PC-3 (cell line): ENCODE results near the gene SARM1. TPM values are rescaled to one million over a fixed set of nuclear protein-coding genes. Genes with fewer than 3 reads are reported as not detected.

ENCODE experiments used
- ATAC-seq: fragments of 200-7000 bp; cut with Tn5 transposase; 2 replicates; pipeline ENCODE4 v1.9.1; 2020; ENCODE audit warnings: mild to moderate bottlenecking, moderate library complexity
- BruUV-seq: library from RNA; stranded (reverse); fragments of 400-500 nt; replicated peaks from 2 replicates; lab custom pipeline; 2021; lab: Mats Ljungman, UMichigan
- CTCF ChIA-PET: fragments of 300-600 bp; sonication (Branson Sonifier 250); formaldehyde crosslinking; loops from one replicate; lab custom pipeline; 2022; ENCODE audit warnings: antibody characterized with exemption; lab: Charles Lee
- POLR2A ChIA-PET: fragments of 300-600 bp; sonication (Branson Sonifier 250); formaldehyde crosslinking; loops from one replicate; lab custom pipeline; 2022; ENCODE audit warnings: antibody characterized with exemption; ENCODE audit not compliant: unreplicated experiment; lab: Charles Lee
- DNase-seq: peaks from one replicate; pipeline ENCODE4 v3.0.0-alpha.2; 2015
- H2AFZ ChIP-seq: fragments of 300-600 bp; sonication (generic); 2 replicates; pipeline ENCODE4 v1.6.0; 2016; ENCODE audit warnings: antibody characterized with exemption, low read length
- H3F3A ChIP-seq: fragments of 300-600 bp; sonication (generic); one replicate; pipeline ENCODE4 v1.6.0; 2017; ENCODE audit warnings: antibody characterized with exemption, low read length, control low read depth, mild to moderate bottlenecking; ENCODE audit not compliant: unreplicated experiment
- H3K27ac ChIP-seq: fragments of 300-600 bp; sonication (generic); 2 replicates; pipeline ENCODE4 v1.5.1; 2016; ENCODE audit warnings: mild to moderate bottlenecking, low read length
- H3K27me3 ChIP-seq: fragments of 300-600 bp; sonication (generic); 2 replicates; pipeline ENCODE4 v1.6.1; 2016; ENCODE audit warnings: low read length, mixed read lengths
- H3K36me3 ChIP-seq: fragments of 300-600 bp; sonication (generic); 2 replicates; pipeline ENCODE4 v1.6.1; 2016; ENCODE audit warnings: low read depth, mixed run types, low read length, mixed read lengths
- H3K4me1 ChIP-seq: fragments of 300-600 bp; sonication (generic); 2 replicates; pipeline ENCODE4 v1.5.1; 2016; ENCODE audit warnings: low read length; ENCODE audit not compliant: insufficient read depth
- H3K4me2 ChIP-seq: fragments of 300-600 bp; sonication (generic); 2 replicates; pipeline ENCODE4 v1.6.0; 2016; ENCODE audit warnings: low read length
- H3K4me3 ChIP-seq: fragments of 300-600 bp; sonication (generic); 2 replicates; pipeline ENCODE4 v1.5.1; 2016; ENCODE audit warnings: mild to moderate bottlenecking, low read length, mixed read lengths
- H3K79me2 ChIP-seq: fragments of 300-600 bp; sonication (generic); 2 replicates; pipeline ENCODE4 v1.6.1; 2017; ENCODE audit warnings: low read length, mixed read lengths
- H3K9ac ChIP-seq: fragments of 300-600 bp; sonication (generic); 2 replicates; pipeline ENCODE4 v1.6.0; 2016; ENCODE audit warnings: mild to moderate bottlenecking, low read length
- H3K9me2 ChIP-seq: fragments of 300-600 bp; sonication (generic); replicated peaks from 2 replicates; pipeline ENCODE4 v1.6.1; 2016; ENCODE audit warnings: mixed run types, low read length, mixed read lengths
- H3K9me3 ChIP-seq: fragments of 300-600 bp; sonication (generic); 2 replicates; pipeline ENCODE4 v1.6.1; 2016; ENCODE audit warnings: low read length, mixed read lengths
- H4K20me1 ChIP-seq: fragments of 300-600 bp; sonication (generic); 2 replicates; pipeline ENCODE4 v1.6.1; 2016; ENCODE audit warnings: low read length, mixed read lengths
- EZH2 ChIP-seq: fragments of 300-600 bp; sonication (generic); IDR thresholded peaks from one replicate; pipeline ENCODE4 v1.6.1; 2017; ENCODE audit warnings: antibody characterized with exemption, mild to moderate bottlenecking, low read length; ENCODE audit not compliant: unreplicated experiment
- EZH2phosphoT487 ChIP-seq: fragments of 300-600 bp; sonication (generic); IDR thresholded peaks from 2 replicates; pipeline ENCODE4 v1.6.1; 2018; ENCODE audit warnings: mild to moderate bottlenecking, antibody characterized with exemption, low read length, borderline replicate concordance
- intact Hi-C: fragments of 100-400 bp; cut with micrococcal nuclease; formaldehyde crosslinking; loops from 2 replicates; pipeline ENCODE4 v1.9.0; 2023
- total RNA-seq: library from RNA; depleted of rRNA; stranded (reverse); fragments of >200 nt; gene quantifications from 2 replicates; pipeline ENCODE4 v1.2.3, GENCODE V29; 2014
- TF ChIP-seq, protein P1 (sequence below): fragments of 300-600 bp; sonication (generic); conservative IDR thresholded peaks from 2 replicates; pipeline ENCODE4 v1.5.1; 2017; ENCODE audit warnings: antibody characterized with exemption, low read depth, mild to moderate bottlenecking, low read length

The SARM1 gene
- total RNA-seq, 1 experiment from 2014 or later: 6.7 TPM

DNA sequence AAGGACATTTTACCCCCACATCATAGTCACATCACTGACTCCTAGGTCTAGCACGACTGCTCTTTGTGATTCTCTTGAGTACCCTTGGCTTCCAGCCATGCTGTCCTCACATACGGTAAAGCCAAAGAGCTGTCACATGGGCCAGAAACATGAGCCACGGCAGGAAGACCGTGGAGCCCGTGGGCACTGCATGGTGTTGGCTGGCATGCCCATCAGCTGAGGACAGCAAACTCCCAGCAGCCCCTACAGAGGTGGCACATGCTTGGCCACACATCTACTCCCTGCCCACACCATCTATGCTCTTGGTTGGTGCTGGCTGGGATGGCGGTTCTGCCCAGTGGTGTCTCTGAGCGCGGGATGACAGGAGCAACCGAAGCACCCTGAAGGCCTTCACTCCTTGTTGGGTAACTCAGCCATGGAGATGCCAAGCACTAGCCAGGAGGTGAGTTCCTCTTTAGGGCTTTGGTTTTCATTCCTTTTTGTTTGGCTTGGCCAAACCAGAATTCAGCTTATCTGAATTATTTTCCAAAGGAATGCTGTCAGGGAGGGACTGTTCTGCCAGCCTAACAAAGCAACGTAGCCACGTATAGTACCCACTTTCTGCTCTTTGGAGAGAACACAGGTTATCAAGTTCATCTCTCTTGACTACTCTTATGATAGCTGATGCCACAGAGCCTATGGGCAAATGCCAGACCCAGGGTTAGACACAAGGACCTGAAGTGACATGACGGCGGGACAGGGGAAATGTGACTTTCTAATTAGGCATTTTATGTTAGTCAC is 25.9 kb upstream of the SARM1 start:
- intact Hi-C loops: no loop called here
- H3K27ac ChIP-seq: peak overlapping the region; percentile 92
- H3K9me3 ChIP-seq: no peaks in the 10 kb centered on the region
- CTCF ChIA-PET: no interaction called here
- peaks cover 6% of the 10 kb centered on the region for H3F3A ChIP-seq
- no peaks in the 10 kb centered on the region for H3K27me3 ChIP-seq
- TF ChIP-seq EZH2phosphoT487 (no peak), EZH2 (no peak)
- TF ChIP-seq, protein P1, sequence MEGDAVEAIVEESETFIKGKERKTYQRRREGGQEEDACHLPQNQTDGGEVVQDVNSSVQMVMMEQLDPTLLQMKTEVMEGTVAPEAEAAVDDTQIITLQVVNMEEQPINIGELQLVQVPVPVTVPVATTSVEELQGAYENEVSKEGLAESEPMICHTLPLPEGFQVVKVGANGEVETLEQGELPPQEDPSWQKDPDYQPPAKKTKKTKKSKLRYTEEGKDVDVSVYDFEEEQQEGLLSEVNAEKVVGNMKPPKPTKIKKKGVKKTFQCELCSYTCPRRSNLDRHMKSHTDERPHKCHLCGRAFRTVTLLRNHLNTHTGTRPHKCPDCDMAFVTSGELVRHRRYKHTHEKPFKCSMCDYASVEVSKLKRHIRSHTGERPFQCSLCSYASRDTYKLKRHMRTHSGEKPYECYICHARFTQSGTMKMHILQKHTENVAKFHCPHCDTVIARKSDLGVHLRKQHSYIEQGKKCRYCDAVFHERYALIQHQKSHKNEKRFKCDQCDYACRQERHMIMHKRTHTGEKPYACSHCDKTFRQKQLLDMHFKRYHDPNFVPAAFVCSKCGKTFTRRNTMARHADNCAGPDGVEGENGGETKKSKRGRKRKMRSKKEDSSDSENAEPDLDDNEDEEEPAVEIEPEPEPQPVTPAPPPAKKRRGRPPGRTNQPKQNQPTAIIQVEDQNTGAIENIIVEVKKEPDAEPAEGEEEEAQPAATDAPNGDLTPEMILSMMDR: no peak
- no peaks in the 10 kb centered on the region for H4K20me1 ChIP-seq
- no peak overlapping the region for H3K9ac ChIP-seq
- no peaks in the 10 kb centered on the region for H3K9me2 ChIP-seq
- H3K4me1 ChIP-seq: peaks cover 28% of the 10 kb centered on the region
- H3K4me3 ChIP-seq: no peak overlapping the region
- peaks cover 16% of the 10 kb centered on the region; the same call in 1 of the 2 replicates for H3K36me3 ChIP-seq
- no peaks in the 10 kb centered on the region for H3K79me2 ChIP-seq
- H3K4me2 ChIP-seq: peak overlapping the region; percentile 74
- no peak overlapping the region for H2AFZ ChIP-seq
- BruUV-seq: no TSS peak
- DNase-seq: no peak
- POLR2A ChIA-PET: no interaction called here
- ATAC-seq: no peak

DNA sequence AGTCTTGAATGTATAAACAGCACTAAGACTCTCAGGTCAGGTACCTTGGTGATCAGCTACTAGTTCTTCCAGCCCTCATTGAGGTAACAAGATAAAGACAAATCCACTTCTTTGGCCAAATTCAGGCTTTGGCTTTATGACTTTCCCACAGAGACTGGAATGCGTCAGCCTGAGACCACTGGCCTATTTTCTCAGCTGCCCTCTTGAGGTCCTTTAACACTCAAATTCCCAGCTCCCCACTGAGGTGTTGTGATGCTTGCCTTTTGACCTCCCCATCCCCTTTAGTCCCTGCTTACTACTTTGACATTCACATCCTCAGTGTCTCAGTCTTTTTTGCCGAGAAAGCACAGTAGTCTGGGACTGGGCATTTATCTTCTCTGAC is 25.3 kb upstream of the SARM1 start:
- H3K4me3 ChIP-seq: peak overlapping the region; percentile 36; the same call in 1 of the 2 replicates
- intact Hi-C loops: no loop called here
- H3K9me3 ChIP-seq: no peaks in the 10 kb centered on the region
- no peaks in the 10 kb centered on the region for H4K20me1 ChIP-seq
- no peaks in the 10 kb centered on the region for H3K27me3 ChIP-seq
- H3K36me3 ChIP-seq: peaks cover 16% of the 10 kb centered on the region; the same call in 1 of the 2 replicates
- ATAC-seq (no peak), DNase-seq (no peak)
- peak overlapping the region; percentile 92 for H3K27ac ChIP-seq
- H2AFZ ChIP-seq: no peak overlapping the region
- no peaks in the 10 kb centered on the region for H3K79me2 ChIP-seq
- H3F3A ChIP-seq: peaks cover 6% of the 10 kb centered on the region
- H3K4me2 ChIP-seq: peak overlapping the region; percentile 74
- ChIA-PET CTCF (no interaction called here), POLR2A (no interaction called here)
- no peak for TF ChIP-seq EZH2phosphoT487
- TF ChIP-seq, protein P1: no peak
- no peak for TF ChIP-seq EZH2
- TSS peak; percentile 15 for BruUV-seq
- no peaks in the 10 kb centered on the region for H3K9me2 ChIP-seq
- peaks cover 28% of the 10 kb centered on the region for H3K4me1 ChIP-seq
- H3K9ac ChIP-seq: no peak overlapping the region
